CD14-positive monocyte (primary cell): ENCODE measurements around the gene CNOT8. TPM values are rescaled to one million over a fixed set of nuclear protein-coding genes. Genes with fewer than 3 reads are reported as not detected.

ENCODE experiments used
- DNase-seq, 3 donors: peaks; one replicate each; pipeline ENCODE4 v3.0.0-alpha.2; 2011 to 2022
- H2AFZ ChIP-seq: 2 replicates; pipeline ENCODE4 v1.6.0; 2012; ENCODE audit warnings: mild to moderate bottlenecking, low read depth, low read length, inconsistent platforms; ENCODE audit not compliant: insufficient read depth, poor library complexity, severe bottlenecking
- H3K27ac ChIP-seq, 2 donors: 1 replicate in 1 of 2; 2 replicates in 1 of 2; pipeline ENCODE4 v1.5.1; 2012 to 2013; ENCODE audit warnings: low read length in 2 of 2, control low read depth in 1 of 2, inconsistent platforms in 1 of 2, low read depth in 1 of 2, mild to moderate bottlenecking in 1 of 2
- H3K27me3 ChIP-seq, 2 donors: one replicate each; pipeline versions ENCODE4 v1.6.0 to v1.6.1; 2011 to 2013; ENCODE audit warnings: low read length in 2 of 2; ENCODE audit not compliant: control insufficient read depth in 2 of 2, insufficient read depth in 2 of 2
- H3K36me3 ChIP-seq, 2 donors: replicated peaks in 1 of 2; 1 replicate in 1 of 2; 2 replicates in 1 of 2; pipeline versions ENCODE4 v1.5.1 to v1.6.1; 2012 to 2013; ENCODE audit warnings: low read length in 2 of 2, control low read depth in 1 of 2, inconsistent platforms in 1 of 2, mild to moderate bottlenecking in 1 of 2; ENCODE audit not compliant: insufficient read depth in 2 of 2, control insufficient read depth in 1 of 2
- H3K4me1 ChIP-seq, 2 donors: 1 replicate in 1 of 2; 2 replicates in 1 of 2; pipeline versions ENCODE4 v1.5.1 to v1.6.1; 2012 to 2013; ENCODE audit warnings: low read length in 2 of 2, control low read depth in 1 of 2, inconsistent platforms in 1 of 2, mild to moderate bottlenecking in 1 of 2, moderate library complexity in 1 of 2; ENCODE audit not compliant: insufficient read depth in 2 of 2, control insufficient read depth in 1 of 2
- H3K4me2 ChIP-seq: replicated peaks from 2 replicates; pipeline ENCODE3; 2012; ENCODE audit warnings: low read length, moderate library complexity, mild to moderate bottlenecking; ENCODE audit not compliant: poor library complexity, severe bottlenecking; ENCODE audit errors: extremely low read depth
- H3K4me3 ChIP-seq, 3 experiments: fragments of 200-600 bp in 1 of 3; sonication (generic) in 1 of 3; replicated peaks in 1 of 3; 1 replicate in 2 of 3; 2 replicates in 1 of 3; pipeline ENCODE4 v1.5.1; 2011 to 2013; ENCODE audit warnings: low read length in 3 of 3, mild to moderate bottlenecking in 3 of 3, control low read depth in 2 of 3, low read depth in 2 of 3, inconsistent platforms in 1 of 3, moderate library complexity in 1 of 3
- H3K79me2 ChIP-seq: 2 replicates; pipeline ENCODE4 v1.6.0; 2012; ENCODE audit warnings: mild to moderate bottlenecking, control low read depth, inconsistent platforms, low read length, moderate library complexity; ENCODE audit not compliant: insufficient read depth
- H3K9ac ChIP-seq: 2 replicates; pipeline ENCODE4 v1.6.0; 2017; ENCODE audit warnings: low read length, mild to moderate bottlenecking; ENCODE audit not compliant: insufficient read depth, poor library complexity, severe bottlenecking
- H3K9me3 ChIP-seq, 2 donors: replicated peaks in 1 of 2; 1 replicate in 1 of 2; 2 replicates in 1 of 2; pipeline versions ENCODE4 v1.5.1 to v1.6.1; 2012 to 2013; ENCODE audit warnings: low read length in 2 of 2, control low read depth in 1 of 2; ENCODE audit not compliant: control insufficient read depth in 1 of 2, insufficient read depth in 1 of 2
- H4K20me1 ChIP-seq: 2 replicates; pipeline ENCODE4 v1.6.0; 2012; ENCODE audit warnings: mild to moderate bottlenecking, low read length, control low read depth, moderate library complexity; ENCODE audit not compliant: insufficient read depth
- H3K27ac Mint-ChIP-seq, 7 donors: one replicate each; pipeline ENCODE4 v1.8.0; 2020; ENCODE audit warnings: mild to moderate bottlenecking in 7 of 7, mixed read lengths in 7 of 7, moderate library complexity in 6 of 7, inconsistent platforms in 2 of 7
- H3K27me3 Mint-ChIP-seq, 3 donors: one replicate each; pipeline ENCODE4 v1.8.0; 2021 to 2022; ENCODE audit warnings: low read depth in 3 of 3, mild to moderate bottlenecking in 3 of 3, mixed read lengths in 3 of 3, moderate library complexity in 3 of 3, inconsistent platforms in 1 of 3
- H3K36me3 Mint-ChIP-seq, 2 donors: one replicate each; pipeline ENCODE4 v1.8.0; 2020; ENCODE audit warnings: mixed read lengths in 2 of 2, inconsistent platforms in 1 of 2, mild to moderate bottlenecking in 1 of 2
- H3K4me1 Mint-ChIP-seq: one replicate; pipeline ENCODE4 v1.8.0; 2020; ENCODE audit warnings: mild to moderate bottlenecking, mixed read lengths
- H3K4me3 Mint-ChIP-seq, 2 donors: one replicate each; pipeline ENCODE4 v1.8.0; 2020; ENCODE audit warnings: mild to moderate bottlenecking in 2 of 2, mixed read lengths in 2 of 2, moderate library complexity in 1 of 2
- H3K9me3 Mint-ChIP-seq, 7 donors: one replicate each; pipeline ENCODE4 v1.8.0; 2020 to 2022; ENCODE audit warnings: mixed read lengths in 7 of 7, mild to moderate bottlenecking in 6 of 7, moderate library complexity in 6 of 7, inconsistent platforms in 2 of 7
- CTCF ChIP-seq: fragments of 200-600 bp; IDR thresholded peaks from one replicate; pipeline ENCODE4 v1.8.0; 2022; ENCODE audit warnings: antibody characterized with exemption, mild to moderate bottlenecking
- WGBS: methylation state at CpG from one replicate; pipeline ENCODE4 v1.1.5; 2013; ENCODE audit warnings: missing lambda C conversion rate; ENCODE audit not compliant: insufficient coverage; 5-methylcytosine and 5-hydroxymethylcytosine counted together
- intact Hi-C, 2 donors: fragments of 100-400 bp; cut with micrococcal nuclease; formaldehyde crosslinking; loops; one replicate each; pipeline versions ENCODE4 v1.15.0 to v1.15.1; 2023
- polyA plus RNA-seq, 3 donors: library from polyadenylated mRNA; depleted of rRNA in 1 of 3; unstranded in 2 of 3; stranded (reverse) in 1 of 3; fragments of 300-500 nt in 2 of 3; fragments of >200 nt in 1 of 3; fragmentation: Illumina TruSeq in 2 of 3; gene quantifications; 1 replicate in 2 of 3; 2 replicates in 1 of 3; pipeline ENCODE4 v1.2.3, GENCODE V29; 2012 to 2021

CNOT8 gene
- polyA plus RNA-seq, 3 donors, result 98.7 to 160 (median 147) TPM

- intact Hi-C loops, result no loop called here
- Mint-ChIP-seq H3K4me3 (no peak overlapping the region), H3K4me1 (no peaks in the 10 kb centered on the region), H3K36me3 (peaks cover 58 to 66% of the 10 kb centered on the region in 2 donors), H3K27ac (no peak overlapping the region), H3K9me3 (peaks cover 0 to 3% (median 0%) of the 10 kb centered on the region in 7 donors), H3K27me3 (no peaks in the 10 kb centered on the region)
- Histone ChIP-seq H3K9me3 (no peaks in the 10 kb centered on the region), H4K20me1 (no peaks in the 10 kb centered on the region), H3K27ac (no peak overlapping the region), H3K36me3 (peaks cover 59 to 87% of the 10 kb centered on the region in 2 donors), H3K4me1 (no peaks in the 10 kb centered on the region), H3K27me3 (no peaks in the 10 kb centered on the region), H3K4me2 (no peak overlapping the region), H3K9ac (no peak overlapping the region), H3K79me2 (no peaks in the 10 kb centered on the region), H3K4me3 (no peak overlapping the region), H2AFZ (no peak overlapping the region)
- no peak for DNase-seq
- WGBS, result 100% methylated on average over 1 of the region's 3 CpGs
- no peak for TF ChIP-seq CTCF
Measured at GRCh38 chr5:154916874-154917273, 58.4 kb downstream of the CNOT8 start.

GRCh38 chr5:154917757-154918156, 59.3 kb downstream of the CNOT8 start:
- H3K27ac ChIP-seq, result no peak overlapping the region
- H3K9me3 ChIP-seq, result no peaks in the 10 kb centered on the region
- H3K36me3 Mint-ChIP-seq, result peaks cover 49 to 59% of the 10 kb centered on the region in 2 donors
- no peak overlapping the region for H3K27ac Mint-ChIP-seq
- H4K20me1 ChIP-seq, result no peaks in the 10 kb centered on the region
- no peak overlapping the region for H2AFZ ChIP-seq
- H3K79me2 ChIP-seq, result no peaks in the 10 kb centered on the region
- peaks cover 0 to 3% (median 0%) of the 10 kb centered on the region in 7 donors for H3K9me3 Mint-ChIP-seq
- intact Hi-C loops, result no loop called here
- peaks cover 55 to 80% of the 10 kb centered on the region in 2 donors for H3K36me3 ChIP-seq
- WGBS, result 100% methylated on average over 2 of the region's 4 CpGs
- H3K4me2 ChIP-seq, result no peak overlapping the region
- no peaks in the 10 kb centered on the region for H3K4me1 ChIP-seq
- H3K4me3 ChIP-seq, result no peak overlapping the region
- no peak for TF ChIP-seq CTCF
- H3K4me1 Mint-ChIP-seq, result no peaks in the 10 kb centered on the region
- no peaks in the 10 kb centered on the region for H3K27me3 Mint-ChIP-seq
- H3K9ac ChIP-seq, result no peak overlapping the region
- no peak for DNase-seq
- no peaks in the 10 kb centered on the region for H3K27me3 ChIP-seq
- H3K4me3 Mint-ChIP-seq, result no peak overlapping the region
